HepG2 (cell line): ENCODE results near the gene MSANTD2. TPM values are rescaled to one million over a fixed set of nuclear protein-coding genes. Genes with fewer than 3 reads are reported as not detected.
A peak's percentile ranks its signal among the peaks of the same experiment; 100 is the strongest.

Experiments
- GLI4 ChIP-seq: sonication (generic); formaldehyde crosslinking; IDR thresholded peaks from 2 replicates; pipeline ENCODE4 v1.5.1; 2020; ENCODE audit warnings: missing genetic modification reagents, mild to moderate bottlenecking, moderate library complexity, borderline replicate concordance
- KMT2A ChIP-seq: sonication (generic); formaldehyde crosslinking; IDR thresholded peaks from 2 replicates; pipeline ENCODE4 v1.4.0; 2020; ENCODE audit warnings: missing genetic modification reagents
- MAZ ChIP-seq, 2 experiments: sonication (generic) in 1 of 2; formaldehyde crosslinking in 1 of 2; IDR thresholded peaks; 2 replicates each; pipeline versions ENCODE4 v1.5.0 to v1.6.1; 2012 to 2020; ENCODE audit warnings: low read depth in 2 of 2, mild to moderate bottlenecking in 2 of 2, borderline replicate concordance in 1 of 2, improper control_type of control experiment in 1 of 2, low read length in 1 of 2, missing genetic modification reagents in 1 of 2, moderate library complexity in 1 of 2
- NBN ChIP-seq: fragments of 450-650 bp; conservative IDR thresholded peaks from 2 replicates; pipeline ENCODE4 v1.6.1; 2017
- NFE2L1 ChIP-seq: sonication (generic); formaldehyde crosslinking; IDR thresholded peaks from 2 replicates; pipeline ENCODE4 v1.4.0; 2020; ENCODE audit warnings: missing genetic modification reagents, mild to moderate bottlenecking, borderline replicate concordance
- PCBP2 ChIP-seq: fragments of 200-400 bp; formaldehyde crosslinking; optimal IDR thresholded peaks from 2 replicates; pipeline ENCODE3; 2018; ENCODE audit warnings: low read length, low read depth; ENCODE audit not compliant: poor library complexity, severe bottlenecking
- SALL2 ChIP-seq: sonication (generic); formaldehyde crosslinking; IDR thresholded peaks from 2 replicates; pipeline ENCODE4 v1.8.1; 2023; ENCODE audit warnings: mild to moderate bottlenecking, missing genetic modification reagents, inconsistent platforms
- SAP130 ChIP-seq: IDR thresholded peaks from 2 replicates; pipeline ENCODE4 v1.6.1; 2016; ENCODE audit warnings: low read depth
- SOX6 ChIP-seq, 2 experiments: fragments of 450-650 bp in 1 of 2; sonication (generic) in 1 of 2; formaldehyde crosslinking in 1 of 2; IDR thresholded peaks; 2 replicates each; pipeline versions ENCODE4 v1.4.0 to v1.6.1; 2017 to 2020; ENCODE audit warnings: antibody characterized with exemption in 1 of 2, mild to moderate bottlenecking in 1 of 2, missing genetic modification reagents in 1 of 2
- TAF15 ChIP-seq: fragments of 200-400 bp; formaldehyde crosslinking; IDR thresholded peaks from one replicate; pipeline ENCODE4 v1.6.1; 2018; ENCODE audit warnings: mild to moderate bottlenecking, low read depth, low read length; ENCODE audit not compliant: poor library complexity, severe bottlenecking
- YEATS4 ChIP-seq: sonication (generic); formaldehyde crosslinking; IDR thresholded peaks from 2 replicates; pipeline ENCODE4 v1.4.0; 2020; ENCODE audit warnings: missing genetic modification reagents, borderline replicate concordance
- ZNF501 ChIP-seq: sonication (generic); formaldehyde crosslinking; IDR thresholded peaks from 2 replicates; pipeline ENCODE4 v1.5.1; 2020; ENCODE audit warnings: mild to moderate bottlenecking, moderate library complexity, missing genetic modification reagents
- ZNF773 ChIP-seq: sonication (generic); formaldehyde crosslinking; IDR thresholded peaks from 2 replicates; pipeline ENCODE4 v1.4.0; 2020; ENCODE audit warnings: missing genetic modification reagents, borderline replicate concordance
- ZNF891 ChIP-seq: sonication (generic); formaldehyde crosslinking; IDR thresholded peaks from 2 replicates; pipeline ENCODE4 v1.5.0; 2020; ENCODE audit warnings: mild to moderate bottlenecking, missing genetic modification reagents
- polyA plus RNA-seq, 8 experiments: library from polyadenylated mRNA; depleted of rRNA in 3 of 8; stranded (reverse) in 7 of 8; unstranded in 1 of 8; fragments of >200 nt; fragmentation: Illumina TruSeq in 4 of 8; extraction: Trizol in 4 of 8; gene quantifications; 2 replicates each; pipeline versions ENCODE4 v1.2.1 to v1.2.3, GENCODE V29; 2011 to 2016; ENCODE audit warnings: low read depth in 4 of 8, missing spikeins in 1 of 8, mixed read lengths in 1 of 8; ENCODE audit not compliant: insufficient read depth in 1 of 8
- total RNA-seq, 5 experiments: library from RNA; depleted of rRNA; stranded (reverse); fragments of >200 nt; fragmentation: Illumina TruSeq; extraction: Trizol; gene quantifications; 2 replicates each; pipeline ENCODE4 v1.2.3, GENCODE V29; 2016; ENCODE audit warnings: low read depth in 1 of 5
- TF ChIP-seq, protein P1 (sequence below): sonication (generic); formaldehyde crosslinking; IDR thresholded peaks from 2 replicates; pipeline ENCODE4 v1.4.0; 2020; ENCODE audit warnings: mild to moderate bottlenecking, missing genetic modification reagents
- TF ChIP-seq, protein P2 (sequence below): sonication (generic); formaldehyde crosslinking; IDR thresholded peaks from 2 replicates; pipeline ENCODE4 v1.4.0; 2020; ENCODE audit warnings: missing genetic modification reagents
- TF ChIP-seq, protein P3 (sequence below): sonication (generic); formaldehyde crosslinking; conservative IDR thresholded peaks from 2 replicates; pipeline ENCODE4 v1.8.0; 2022; ENCODE audit warnings: low read depth, missing genetic modification reagents
- TF ChIP-seq, protein P4 (sequence below): sonication (generic); formaldehyde crosslinking; IDR thresholded peaks from 2 replicates; pipeline ENCODE4 v1.8.0; 2022; ENCODE audit warnings: mild to moderate bottlenecking, missing genetic modification reagents, moderate library complexity

Gene MSANTD2
- total and polyA plus RNA-seq, 2 of the 13 experiments (the other 11 are each of a cell fraction or from before 2014, with no cell fraction given) = 8.7 to 10.1 TPM

DNA sequence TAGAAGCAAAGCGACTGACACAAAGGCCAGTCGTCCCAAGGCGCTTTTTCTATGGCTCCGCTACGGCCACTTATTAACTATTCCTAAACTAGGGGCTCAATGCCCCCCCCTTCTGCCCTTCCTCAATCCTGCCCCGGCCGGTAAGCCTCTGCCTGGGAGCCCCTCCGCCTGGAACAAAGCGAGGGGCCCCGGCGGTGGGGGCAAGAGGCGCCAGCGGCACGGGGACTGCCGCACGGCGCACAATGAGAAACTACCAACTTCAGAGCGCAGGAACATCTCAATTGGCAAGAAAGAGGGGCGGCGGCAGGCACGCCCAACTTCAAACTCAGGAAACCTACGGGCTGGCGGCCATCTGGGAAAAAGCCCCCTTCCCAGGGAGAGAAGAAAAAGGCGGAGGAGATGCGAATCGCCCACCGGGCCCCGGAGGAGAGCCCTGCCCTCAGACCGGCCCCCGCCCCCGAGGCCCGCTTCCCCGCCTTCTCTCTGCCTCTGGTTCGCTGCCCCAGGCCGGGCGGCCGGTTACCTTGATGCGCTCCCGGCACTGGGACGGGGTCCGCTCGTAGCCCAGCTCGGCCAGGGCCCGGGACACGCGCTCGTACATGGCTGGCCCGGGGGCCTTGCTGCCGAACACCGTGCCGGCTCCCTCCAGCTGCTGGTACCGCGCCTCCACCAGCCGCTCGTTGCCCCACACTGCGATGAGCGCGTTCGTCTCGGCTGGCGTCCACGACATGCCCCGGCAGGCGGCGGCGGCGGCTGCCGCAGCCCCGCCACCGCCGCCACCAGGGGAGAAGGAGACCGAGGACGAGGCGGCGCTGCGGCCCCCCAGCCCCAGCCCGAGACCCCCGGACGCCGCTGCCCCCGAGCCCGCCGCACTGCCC, 619 bp downstream of the MSANTD2 start (continued):
- TF ChIP-seq ZNF891 (CRISPR knock-in tag) (no peak), PCBP2 (no peak), SALL2 (CRISPR knock-in tag) (no peak), ZNF501 (CRISPR knock-in tag) (peak; percentile 58; the same call in 1 of the 2 replicates), NFE2L1 (CRISPR knock-in tag) (no peak), KMT2A (CRISPR knock-in tag) (peak; percentile 76; the same call in 1 of the 2 replicates), SAP130 (CRISPR knock-in tag) (peak; percentile 55; the same call in 1 of the 2 replicates), NBN (no peak), ZNF773 (CRISPR knock-in tag) (peak; percentile 65; the same call in 1 of the 2 replicates), SOX6 (IDR thresholded peaks at IDR 0.05) (no peak), SOX6 (CRISPR knock-in tag; IDR thresholded peaks at IDR 0.05) (peak; percentile 23; the same call in 1 of the 2 replicates), MAZ (IDR thresholded peaks at IDR 0.05; ENCODE audit: borderline replicate concordance, low read depth, low read length) (0 out of 2 replicates have a peak, but pooled peaks have one; percentile 28), MAZ (CRISPR knock-in tag; IDR thresholded peaks at IDR 0.05; ENCODE audit: low read depth) (peak; percentile 39), YEATS4 (peak; percentile 17; the same call in 1 of the 2 replicates), GLI4 (CRISPR knock-in tag) (0 out of 2 replicates have a peak, but pooled peaks have one; percentile 49), TAF15 (no peak)
- TF ChIP-seq, protein P1, sequence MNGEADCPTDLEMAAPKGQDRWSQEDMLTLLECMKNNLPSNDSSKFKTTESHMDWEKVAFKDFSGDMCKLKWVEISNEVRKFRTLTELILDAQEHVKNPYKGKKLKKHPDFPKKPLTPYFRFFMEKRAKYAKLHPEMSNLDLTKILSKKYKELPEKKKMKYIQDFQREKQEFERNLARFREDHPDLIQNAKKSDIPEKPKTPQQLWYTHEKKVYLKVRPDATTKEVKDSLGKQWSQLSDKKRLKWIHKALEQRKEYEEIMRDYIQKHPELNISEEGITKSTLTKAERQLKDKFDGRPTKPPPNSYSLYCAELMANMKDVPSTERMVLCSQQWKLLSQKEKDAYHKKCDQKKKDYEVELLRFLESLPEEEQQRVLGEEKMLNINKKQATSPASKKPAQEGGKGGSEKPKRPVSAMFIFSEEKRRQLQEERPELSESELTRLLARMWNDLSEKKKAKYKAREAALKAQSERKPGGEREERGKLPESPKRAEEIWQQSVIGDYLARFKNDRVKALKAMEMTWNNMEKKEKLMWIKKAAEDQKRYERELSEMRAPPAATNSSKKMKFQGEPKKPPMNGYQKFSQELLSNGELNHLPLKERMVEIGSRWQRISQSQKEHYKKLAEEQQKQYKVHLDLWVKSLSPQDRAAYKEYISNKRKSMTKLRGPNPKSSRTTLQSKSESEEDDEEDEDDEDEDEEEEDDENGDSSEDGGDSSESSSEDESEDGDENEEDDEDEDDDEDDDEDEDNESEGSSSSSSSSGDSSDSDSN = peak; percentile 24; the same call in 1 of the 2 replicates
- TF ChIP-seq, protein P2, sequence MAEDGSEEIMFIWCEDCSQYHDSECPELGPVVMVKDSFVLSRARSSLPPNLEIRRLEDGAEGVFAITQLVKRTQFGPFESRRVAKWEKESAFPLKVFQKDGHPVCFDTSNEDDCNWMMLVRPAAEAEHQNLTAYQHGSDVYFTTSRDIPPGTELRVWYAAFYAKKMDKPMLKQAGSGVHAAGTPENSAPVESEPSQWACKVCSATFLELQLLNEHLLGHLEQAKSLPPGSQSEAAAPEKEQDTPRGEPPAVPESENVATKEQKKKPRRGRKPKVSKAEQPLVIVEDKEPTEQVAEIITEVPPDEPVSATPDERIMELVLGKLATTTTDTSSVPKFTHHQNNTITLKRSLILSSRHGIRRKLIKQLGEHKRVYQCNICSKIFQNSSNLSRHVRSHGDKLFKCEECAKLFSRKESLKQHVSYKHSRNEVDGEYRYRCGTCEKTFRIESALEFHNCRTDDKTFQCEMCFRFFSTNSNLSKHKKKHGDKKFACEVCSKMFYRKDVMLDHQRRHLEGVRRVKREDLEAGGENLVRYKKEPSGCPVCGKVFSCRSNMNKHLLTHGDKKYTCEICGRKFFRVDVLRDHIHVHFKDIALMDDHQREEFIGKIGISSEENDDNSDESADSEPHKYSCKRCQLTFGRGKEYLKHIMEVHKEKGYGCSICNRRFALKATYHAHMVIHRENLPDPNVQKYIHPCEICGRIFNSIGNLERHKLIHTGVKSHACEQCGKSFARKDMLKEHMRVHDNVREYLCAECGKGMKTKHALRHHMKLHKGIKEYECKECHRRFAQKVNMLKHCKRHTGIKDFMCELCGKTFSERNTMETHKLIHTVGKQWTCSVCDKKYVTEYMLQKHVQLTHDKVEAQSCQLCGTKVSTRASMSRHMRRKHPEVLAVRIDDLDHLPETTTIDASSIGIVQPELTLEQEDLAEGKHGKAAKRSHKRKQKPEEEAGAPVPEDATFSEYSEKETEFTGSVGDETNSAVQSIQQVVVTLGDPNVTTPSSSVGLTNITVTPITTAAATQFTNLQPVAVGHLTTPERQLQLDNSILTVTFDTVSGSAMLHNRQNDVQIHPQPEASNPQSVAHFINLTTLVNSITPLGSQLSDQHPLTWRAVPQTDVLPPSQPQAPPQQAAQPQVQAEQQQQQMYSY (CRISPR knock-in tag) = peak; percentile 38; the same call in 1 of the 2 replicates
- TF ChIP-seq, protein P3, sequence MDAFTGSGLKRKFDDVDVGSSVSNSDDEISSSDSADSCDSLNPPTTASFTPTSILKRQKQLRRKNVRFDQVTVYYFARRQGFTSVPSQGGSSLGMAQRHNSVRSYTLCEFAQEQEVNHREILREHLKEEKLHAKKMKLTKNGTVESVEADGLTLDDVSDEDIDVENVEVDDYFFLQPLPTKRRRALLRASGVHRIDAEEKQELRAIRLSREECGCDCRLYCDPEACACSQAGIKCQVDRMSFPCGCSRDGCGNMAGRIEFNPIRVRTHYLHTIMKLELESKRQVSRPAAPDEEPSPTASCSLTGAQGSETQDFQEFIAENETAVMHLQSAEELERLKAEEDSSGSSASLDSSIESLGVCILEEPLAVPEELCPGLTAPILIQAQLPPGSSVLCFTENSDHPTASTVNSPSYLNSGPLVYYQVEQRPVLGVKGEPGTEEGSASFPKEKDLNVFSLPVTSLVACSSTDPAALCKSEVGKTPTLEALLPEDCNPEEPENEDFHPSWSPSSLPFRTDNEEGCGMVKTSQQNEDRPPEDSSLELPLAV (CRISPR knock-in tag) = 0 out of 2 replicates have a peak, but pooled peaks have one; percentile 18
- TF ChIP-seq, protein P4, sequence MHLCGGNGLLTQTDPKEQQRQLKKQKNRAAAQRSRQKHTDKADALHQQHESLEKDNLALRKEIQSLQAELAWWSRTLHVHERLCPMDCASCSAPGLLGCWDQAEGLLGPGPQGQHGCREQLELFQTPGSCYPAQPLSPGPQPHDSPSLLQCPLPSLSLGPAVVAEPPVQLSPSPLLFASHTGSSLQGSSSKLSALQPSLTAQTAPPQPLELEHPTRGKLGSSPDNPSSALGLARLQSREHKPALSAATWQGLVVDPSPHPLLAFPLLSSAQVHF (CRISPR knock-in tag) = 0 out of 2 replicates have a peak, but pooled peaks have one; percentile 52
